ENCODE data around the gene BMAL1. TPM values are rescaled to one million over a fixed set of nuclear protein-coding genes. Genes with fewer than 3 reads are reported as not detected.
A peak's percentile ranks its signal among the peaks of the same experiment; 100 is the strongest.

The BMAL1 gene
- total RNA-seq, 1 experiment from 2014 or later = 3.8 TPM

DNA sequence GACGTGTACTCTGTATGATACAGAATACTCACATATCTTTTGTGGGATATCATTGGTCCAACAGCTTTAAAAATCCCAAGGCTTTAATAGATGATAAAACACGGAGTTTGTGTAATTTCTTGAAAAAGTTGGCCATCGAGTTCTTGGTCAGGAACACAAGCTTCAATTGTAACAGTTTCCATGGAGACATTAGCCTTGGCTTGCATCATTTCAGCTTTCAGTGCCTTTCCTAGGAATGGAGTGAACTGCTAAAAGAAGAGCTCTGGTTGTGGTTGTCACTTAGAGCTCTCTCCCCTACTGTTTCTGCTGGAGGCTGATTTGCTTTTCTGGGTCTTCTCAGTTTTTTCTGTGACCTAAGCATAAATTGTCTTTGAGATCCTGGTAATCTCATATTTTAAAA is 14.2 kb downstream of the BMAL1 start:
- H3K4me3 ChIP-seq (ENCODE audit: insufficient read depth, low read depth, low read length) = no peak overlapping the region
- H3K27me3 ChIP-seq (ENCODE audit: control insufficient read depth, insufficient read depth, low read length) = no peaks in the 10 kb centered on the region
- no peak for DNase-seq
- no peaks in the 10 kb centered on the region for H3K36me3 ChIP-seq (replicated peaks; ENCODE audit: control insufficient read depth, insufficient read depth, low read length)

DNA sequence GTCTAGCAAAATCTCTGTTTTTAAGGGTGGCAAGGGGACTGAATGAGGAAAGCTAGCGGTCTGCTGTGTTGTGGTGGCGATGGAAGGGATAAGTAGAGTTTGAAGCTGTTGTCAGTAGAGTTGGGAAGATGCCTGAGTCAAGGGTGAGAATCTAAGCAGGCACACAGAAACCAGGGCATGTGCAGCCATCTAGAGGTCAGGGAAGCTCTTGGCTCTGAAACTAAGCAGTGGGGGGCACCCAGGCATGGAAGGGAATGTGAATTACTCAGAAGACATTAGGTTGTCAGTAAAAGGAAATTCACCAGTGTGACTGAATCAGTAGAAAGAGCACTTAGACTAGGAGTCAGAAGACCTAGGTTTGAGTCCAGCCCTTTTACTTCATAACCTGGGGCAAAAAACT is 15.4 kb downstream of the BMAL1 start:
- no peaks in the 10 kb centered on the region for H3K27me3 ChIP-seq (ENCODE audit: control insufficient read depth, insufficient read depth, low read length)
- no peaks in the 10 kb centered on the region for H3K36me3 ChIP-seq (replicated peaks; ENCODE audit: control insufficient read depth, insufficient read depth, low read length)
- DNase-seq = peak; percentile 55

DNA sequence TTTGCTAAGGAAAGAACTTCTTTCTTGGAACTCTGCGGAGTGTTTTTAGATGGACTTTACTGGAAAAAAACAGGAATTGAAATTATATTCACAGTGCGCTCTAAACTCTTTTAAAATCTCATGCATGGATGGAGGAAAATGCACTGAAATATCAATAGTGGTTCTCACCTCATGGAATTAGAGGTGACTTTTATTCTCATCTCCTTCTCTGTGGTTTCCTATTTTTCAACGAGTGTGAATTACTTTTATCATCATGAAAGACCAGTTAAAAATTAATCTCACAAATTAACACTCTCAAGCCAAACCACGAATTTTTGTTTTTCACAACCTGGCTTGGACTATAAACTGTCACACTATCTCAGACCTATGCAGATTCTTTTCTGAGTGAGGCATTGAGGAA is 16.6 kb downstream of the BMAL1 start:
- DNase-seq = no peak
- Histone ChIP-seq H3K4me3 (ENCODE audit: insufficient read depth, low read depth, low read length) (no peak overlapping the region), H3K36me3 (replicated peaks; ENCODE audit: control insufficient read depth, insufficient read depth, low read length) (no peaks in the 10 kb centered on the region), H3K27me3 (ENCODE audit: control insufficient read depth, insufficient read depth, low read length) (no peaks in the 10 kb centered on the region)

More for the DNA sequence above, 15.4 kb downstream of the BMAL1 start:
- H3K4me3 ChIP-seq (ENCODE audit: insufficient read depth, low read depth, low read length) = no peak overlapping the region

DNA sequence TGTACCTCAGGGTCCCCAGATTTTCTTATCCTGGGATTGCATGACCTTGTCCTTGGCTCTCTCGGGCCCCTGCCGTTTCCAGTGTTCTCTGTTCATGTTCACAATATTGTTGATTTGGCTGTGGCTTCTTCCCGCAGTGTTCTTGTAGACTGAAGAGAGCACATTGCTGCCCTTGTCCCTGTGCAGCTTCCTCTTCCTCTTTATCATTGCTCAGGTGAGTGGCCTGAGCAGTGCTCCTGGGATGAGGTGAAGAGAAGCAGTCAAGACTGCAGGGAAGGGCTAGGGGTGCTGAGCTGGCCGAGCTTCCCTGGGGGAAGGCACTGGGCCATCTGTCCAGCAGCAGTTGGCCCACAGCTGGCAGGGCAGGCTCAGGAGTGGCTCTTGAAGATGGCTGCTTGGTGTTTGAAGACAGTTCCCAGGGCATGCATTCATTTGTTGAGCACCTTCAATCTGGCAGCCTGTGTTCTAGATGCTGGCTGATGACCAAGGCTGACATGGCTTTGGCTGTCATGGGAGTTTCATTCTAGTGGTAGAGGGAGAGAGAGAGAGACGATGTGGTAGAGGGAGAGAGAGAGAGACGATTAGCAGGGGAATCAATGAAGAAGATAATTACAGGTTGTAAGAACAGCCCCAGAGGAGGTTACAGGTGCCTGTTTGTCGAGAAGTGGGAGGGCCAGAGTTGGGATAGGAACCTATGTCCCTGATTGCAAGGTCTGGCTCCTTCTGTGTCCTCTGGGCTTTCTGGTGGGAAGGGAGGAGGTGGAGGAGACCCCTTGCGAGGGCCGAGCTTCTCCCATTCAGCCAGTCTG is 17.4 kb downstream of the BMAL1 start:
- DNase-seq = no peak
- no peaks in the 10 kb centered on the region for H3K27me3 ChIP-seq (ENCODE audit: control insufficient read depth, insufficient read depth, low read length)

DNA sequence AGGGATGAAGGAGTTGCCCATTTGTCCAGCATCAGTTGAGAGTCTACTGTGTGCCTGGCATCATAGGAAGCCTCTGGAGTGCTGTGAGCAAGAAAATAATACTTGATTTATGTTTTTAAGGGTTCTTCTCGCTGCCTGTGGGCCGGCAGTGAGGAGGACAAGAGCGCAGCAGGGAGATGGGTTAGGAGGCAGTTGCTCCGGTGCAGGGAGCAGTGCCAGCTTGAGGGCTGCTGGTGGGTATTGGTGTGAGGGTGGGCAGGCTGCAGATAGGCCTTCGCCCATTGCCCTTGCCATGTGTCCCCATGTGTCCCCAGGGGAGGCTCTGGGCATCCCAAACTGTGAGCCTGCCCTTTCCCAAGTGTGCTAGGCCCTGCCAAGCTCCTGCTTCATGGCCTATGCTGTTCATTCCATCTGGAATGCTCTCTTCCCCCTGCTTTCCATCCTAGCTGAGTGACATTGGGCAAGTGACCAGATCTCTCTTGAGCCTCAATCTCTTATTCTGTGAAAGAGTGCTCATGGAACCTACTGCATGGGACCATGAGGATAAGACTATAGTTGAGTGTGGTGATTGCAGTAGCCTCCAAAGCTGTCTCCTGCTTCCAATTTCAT is 19.8 kb downstream of the BMAL1 start:
- no peaks in the 10 kb centered on the region for H3K36me3 ChIP-seq (replicated peaks; ENCODE audit: control insufficient read depth, insufficient read depth, low read length)
- H3K27me3 ChIP-seq (ENCODE audit: control insufficient read depth, insufficient read depth, low read length) = no peaks in the 10 kb centered on the region
- no peak overlapping the region for H3K4me3 ChIP-seq (ENCODE audit: insufficient read depth, low read depth, low read length)
- DNase-seq = no peak

More for the DNA sequence above, 17.4 kb downstream of the BMAL1 start:
- Histone ChIP-seq H3K36me3 (replicated peaks; ENCODE audit: control insufficient read depth, insufficient read depth, low read length) (no peaks in the 10 kb centered on the region), H3K4me3 (ENCODE audit: insufficient read depth, low read depth, low read length) (no peak overlapping the region)

GRCh38 chr11:13297917-13298356 is 20.3 kb downstream of the BMAL1 start:
- no peaks in the 10 kb centered on the region for H3K36me3 ChIP-seq (replicated peaks; ENCODE audit: control insufficient read depth, insufficient read depth, low read length)
- H3K27me3 ChIP-seq (ENCODE audit: control insufficient read depth, insufficient read depth, low read length) = no peaks in the 10 kb centered on the region
- DNase-seq = no peak
- H3K4me3 ChIP-seq (ENCODE audit: insufficient read depth, low read depth, low read length) = no peak overlapping the region

GRCh38 chr11:13298765-13299164 is 21.2 kb downstream of the BMAL1 start:
- Histone ChIP-seq H3K4me3 (ENCODE audit: insufficient read depth, low read depth, low read length) (no peak overlapping the region), H3K36me3 (replicated peaks; ENCODE audit: control insufficient read depth, insufficient read depth, low read length) (no peaks in the 10 kb centered on the region), H3K27me3 (ENCODE audit: control insufficient read depth, insufficient read depth, low read length) (no peaks in the 10 kb centered on the region)
- DNase-seq = no peak

GRCh38 chr11:13301522-13301921 is 23.9 kb downstream of the BMAL1 start:
- Histone ChIP-seq H3K27me3 (ENCODE audit: control insufficient read depth, insufficient read depth, low read length) (no peaks in the 10 kb centered on the region; the same call in 1 of the 2 replicates), H3K4me3 (ENCODE audit: insufficient read depth, low read depth, low read length) (no peak overlapping the region), H3K36me3 (replicated peaks; ENCODE audit: control insufficient read depth, insufficient read depth, low read length) (no peaks in the 10 kb centered on the region)
- DNase-seq = no peak

GRCh38 chr11:13302420-13302958 is 24.9 kb downstream of the BMAL1 start:
- no peaks in the 10 kb centered on the region; the same call in 1 of the 2 replicates for H3K27me3 ChIP-seq (ENCODE audit: control insufficient read depth, insufficient read depth, low read length)
- no peaks in the 10 kb centered on the region for H3K36me3 ChIP-seq (replicated peaks; ENCODE audit: control insufficient read depth, insufficient read depth, low read length)
- no peak for DNase-seq
- no peak overlapping the region for H3K4me3 ChIP-seq (ENCODE audit: insufficient read depth, low read depth, low read length)

- DNase-seq = no peak
- Histone ChIP-seq H3K36me3 (replicated peaks; ENCODE audit: control insufficient read depth, insufficient read depth, low read length) (no peaks in the 10 kb centered on the region), H3K27me3 (ENCODE audit: control insufficient read depth, insufficient read depth, low read length) (no peaks in the 10 kb centered on the region; the same call in 1 of the 2 replicates)
Observed at GRCh38 chr11:13303668-13304649, 26.4 kb downstream of the BMAL1 start.

GRCh38 chr11:13304655-13305335 is 27.2 kb downstream of the BMAL1 start:
- H3K27me3 ChIP-seq (ENCODE audit: control insufficient read depth, insufficient read depth, low read length) = no peaks in the 10 kb centered on the region; the same call in 1 of the 2 replicates
- no peak for DNase-seq
- H3K4me3 ChIP-seq (ENCODE audit: insufficient read depth, low read depth, low read length) = no peak overlapping the region
- H3K36me3 ChIP-seq (replicated peaks; ENCODE audit: control insufficient read depth, insufficient read depth, low read length) = no peaks in the 10 kb centered on the region

More at GRCh38 chr11:13303668-13304649, 26.4 kb downstream of the BMAL1 start:
- H3K4me3 ChIP-seq (ENCODE audit: insufficient read depth, low read depth, low read length) = no peak overlapping the region

GRCh38 chr11:13308704-13309103 is 31.1 kb downstream of the BMAL1 start:
- H3K4me3 ChIP-seq (ENCODE audit: insufficient read depth, low read depth, low read length) = no peak overlapping the region
- H3K27me3 ChIP-seq (ENCODE audit: control insufficient read depth, insufficient read depth, low read length) = no peaks in the 10 kb centered on the region; the same call in 1 of the 2 replicates
- DNase-seq = no peak
- no peaks in the 10 kb centered on the region for H3K36me3 ChIP-seq (replicated peaks; ENCODE audit: control insufficient read depth, insufficient read depth, low read length)

DNA sequence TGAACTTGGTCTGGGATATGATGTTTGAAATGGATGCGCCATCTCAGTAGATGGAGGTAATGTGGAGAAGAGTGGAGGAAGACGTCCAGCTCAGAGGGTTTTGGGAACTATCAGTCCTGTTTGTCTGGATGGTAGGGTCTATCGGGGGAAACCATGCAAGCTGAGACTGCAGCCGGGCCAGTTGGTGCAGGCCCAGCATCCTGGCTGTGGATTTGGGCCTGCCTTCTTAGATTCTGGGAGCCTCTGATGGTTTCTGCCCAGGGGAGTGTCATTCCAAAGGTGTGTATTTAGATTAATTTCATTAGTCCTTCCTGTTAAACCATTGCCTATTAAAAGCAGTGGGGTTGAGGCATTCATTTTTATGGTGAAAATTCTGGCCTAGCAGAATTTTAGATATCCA is 31.6 kb downstream of the BMAL1 start:
- Histone ChIP-seq H3K4me3 (ENCODE audit: insufficient read depth, low read depth, low read length) (no peak overlapping the region), H3K27me3 (ENCODE audit: control insufficient read depth, insufficient read depth, low read length) (no peaks in the 10 kb centered on the region; the same call in 1 of the 2 replicates), H3K36me3 (replicated peaks; ENCODE audit: control insufficient read depth, insufficient read depth, low read length) (no peaks in the 10 kb centered on the region)
- DNase-seq = no peak
